ENCODE data around the gene LYPD6.

Gene LYPD6

GRCh38 chr2:149346272-149346671 is 15.9 kb downstream of the LYPD6 start:
- TF ChIP-seq ZFP3 (CRISPR knock-in tag; IDR thresholded peaks at IDR 0.05) (no peak), PPARA (CRISPR knock-in tag; IDR thresholded peaks at IDR 0.05; ENCODE audit: borderline replicate concordance) (no peak), ZC3H10 (CRISPR knock-in tag; IDR thresholded peaks at IDR 0.05) (no peak), ESRRG (CRISPR knock-in tag; IDR thresholded peaks at IDR 0.05) (no peak), OSR1 (CRISPR knock-in tag; IDR thresholded peaks at IDR 0.05) (no peak), ZNF70 (CRISPR knock-in tag; IDR thresholded peaks at IDR 0.05) (no peak), CSRNP3 (CRISPR knock-in tag; IDR thresholded peaks at IDR 0.05) (no peak), ZFP30 (CRISPR knock-in tag; IDR thresholded peaks at IDR 0.05) (no peak), ZNF8 (CRISPR knock-in tag; IDR thresholded peaks at IDR 0.05) (no peak), ARNTL (CRISPR knock-in tag; IDR thresholded peaks at IDR 0.05; ENCODE audit: borderline replicate concordance, low read depth) (no peak), TCF4 (CRISPR knock-in tag; IDR thresholded peaks at IDR 0.05; ENCODE audit: borderline replicate concordance) (no peak), PATZ1 (CRISPR knock-in tag; IDR thresholded peaks at IDR 0.05; ENCODE audit: borderline replicate concordance) (no peak), CREB5 (CRISPR knock-in tag; IDR thresholded peaks at IDR 0.05; ENCODE audit: low read depth) (no peak), ZNF565 (CRISPR knock-in tag; conservative IDR thresholded peaks at IDR 0.05; ENCODE audit: low read depth) (no peak), TOX (CRISPR knock-in tag; IDR thresholded peaks at IDR 0.05; ENCODE audit: borderline replicate concordance) (no peak), GLIS3 (CRISPR knock-in tag; IDR thresholded peaks at IDR 0.05) (no peak), CSDC2 (CRISPR knock-in tag; IDR thresholded peaks at IDR 0.05) (no peak), ISL1 (CRISPR knock-in tag; IDR thresholded peaks at IDR 0.05) (no peak)
- no peak for ATAC-seq

- ATAC-seq = no peak
These were observed 17.9 kb downstream of the LYPD6 start for GRCh38 chr2:149348291-149348690.

GRCh38 chr2:149353421-149353820 is 23.0 kb downstream of the LYPD6 start:
- no peak for TF ChIP-seq CREB5 (CRISPR knock-in tag; IDR thresholded peaks at IDR 0.05; ENCODE audit: low read depth)
- TF ChIP-seq ISL1 (CRISPR knock-in tag; IDR thresholded peaks at IDR 0.05) = no peak
- no peak for TF ChIP-seq ZC3H10 (CRISPR knock-in tag; IDR thresholded peaks at IDR 0.05)
- no peak for TF ChIP-seq ZNF565 (CRISPR knock-in tag; conservative IDR thresholded peaks at IDR 0.05; ENCODE audit: low read depth)
- TF ChIP-seq ZNF70 (CRISPR knock-in tag; IDR thresholded peaks at IDR 0.05) = no peak
- TF ChIP-seq ZNF8 (CRISPR knock-in tag; IDR thresholded peaks at IDR 0.05) = no peak
- no peak for TF ChIP-seq SNAI2 (CRISPR knock-in tag; IDR thresholded peaks at IDR 0.05)
- TF ChIP-seq ZFP3 (CRISPR knock-in tag; IDR thresholded peaks at IDR 0.05) = no peak
- no peak for TF ChIP-seq CSDC2 (CRISPR knock-in tag; IDR thresholded peaks at IDR 0.05)
- no peak for TF ChIP-seq TOX (CRISPR knock-in tag; IDR thresholded peaks at IDR 0.05; ENCODE audit: borderline replicate concordance)
- ATAC-seq = no peak

More at GRCh38 chr2:149348291-149348690, 17.9 kb downstream of the LYPD6 start:
- TF ChIP-seq ZNF565 (CRISPR knock-in tag; conservative IDR thresholded peaks at IDR 0.05; ENCODE audit: low read depth) (no peak), CSDC2 (CRISPR knock-in tag; IDR thresholded peaks at IDR 0.05) (no peak), BACH2 (CRISPR knock-in tag; IDR thresholded peaks at IDR 0.05; ENCODE audit: borderline replicate concordance) (no peak), GLIS3 (CRISPR knock-in tag; IDR thresholded peaks at IDR 0.05) (no peak), ARNTL (CRISPR knock-in tag; IDR thresholded peaks at IDR 0.05; ENCODE audit: borderline replicate concordance, low read depth) (no peak), SNAI2 (CRISPR knock-in tag; IDR thresholded peaks at IDR 0.05) (no peak), TOX (CRISPR knock-in tag; IDR thresholded peaks at IDR 0.05; ENCODE audit: borderline replicate concordance) (no peak), ZC3H10 (CRISPR knock-in tag; IDR thresholded peaks at IDR 0.05) (no peak)

GRCh38 chr2:149355716-149356422 is 25.5 kb downstream of the LYPD6 start:
- no peak for TF ChIP-seq ESRRG (CRISPR knock-in tag; IDR thresholded peaks at IDR 0.05)
- TF ChIP-seq TOX (CRISPR knock-in tag; IDR thresholded peaks at IDR 0.05; ENCODE audit: borderline replicate concordance) = no peak
- TF ChIP-seq ZFP3 (CRISPR knock-in tag; IDR thresholded peaks at IDR 0.05) = no peak
- no peak for TF ChIP-seq TSHZ2 (CRISPR knock-in tag; IDR thresholded peaks at IDR 0.05)
- TF ChIP-seq GLIS3 (CRISPR knock-in tag; IDR thresholded peaks at IDR 0.05) = no peak
- no peak for TF ChIP-seq SNAI2 (CRISPR knock-in tag; IDR thresholded peaks at IDR 0.05)
- no peak for TF ChIP-seq POU6F1 (CRISPR knock-in tag; IDR thresholded peaks at IDR 0.05; ENCODE audit: borderline replicate concordance, low read depth)
- TF ChIP-seq ZC3H10 (CRISPR knock-in tag; IDR thresholded peaks at IDR 0.05) = no peak
- ATAC-seq = no peak

Data from SK-N-SH treated with all-trans-retinoic acid at 6 μM for 48 hours (cell line).